Left kidney (tissue), 8 donors: ENCODE data around the gene PCBD2. TPM values are rescaled to one million over a fixed set of nuclear protein-coding genes. Genes with fewer than 3 reads are reported as not detected.
"Not testable (repeated sequence)": the region's sequence is repeated elsewhere in the genome, so short reads cannot be mapped to it uniquely, and the experiment has no call there.

ENCODE experiments used
- DNase-seq: peaks from one replicate; pipeline ENCODE4 v3.0.0-alpha.2; 2013
- long read RNA-seq, 8 donors: transcript quantifications; one replicate each; lab custom pipeline, GENCODE V29; 2026
- polyA plus RNA-seq: library from polyadenylated mRNA; unstranded; fragments of 120-200 nt; gene quantifications from one replicate; pipeline ENCODE4 v1.2.1, GENCODE V29; 2013; ENCODE audit not compliant: insufficient read length

Gene PCBD2
- 17.1 TPM for polyA plus RNA-seq
- long read RNA-seq, donor 1, partial matches to known transcripts, result 0 of 2 reads
- long read RNA-seq, donor 1, other reads (novel, unspliced or antisense), result 0 of 2 reads
- long read RNA-seq, donor 2, transcript PCBD2-201 (4 exons, 1,223 nt), result major isoform, 5 of 5 reads
- long read RNA-seq, donor 2, partial matches to known transcripts, result 0 of 5 reads
- long read RNA-seq, donor 2, other reads (novel, unspliced or antisense), result 0 of 5 reads
- long read RNA-seq, donor 3, partial matches to known transcripts, result 5 of 7 reads
- long read RNA-seq, donor 3, other reads (novel, unspliced or antisense), result 0 of 7 reads
- long read RNA-seq, donor 4, result 0 reads
- long read RNA-seq, donor 5, transcript PCBD2-201 (4 exons, 1,223 nt), result major isoform, 6 of 6 reads
- long read RNA-seq, donor 5, partial matches to known transcripts, result 0 of 6 reads
- long read RNA-seq, donor 5, other reads (novel, unspliced or antisense), result 0 of 6 reads
- long read RNA-seq, donor 6, result 0 reads
- long read RNA-seq, donor 7, transcript PCBD2-201 (4 exons, 1,223 nt), result major isoform, 6 of 6 reads
- long read RNA-seq, donor 7, partial matches to known transcripts, result 0 of 6 reads
- long read RNA-seq, donor 7, other reads (novel, unspliced or antisense), result 0 of 6 reads
- long read RNA-seq, donor 8, result 0 reads

GRCh38 chr5:134904610-134905245 lies at the start of gene PCBD2:
Gene PCBD2 (plus strand): TSS chr5:134905131. CDS start chr5:134905140, 9 bp downstream.
- DNase-seq, result peak; percentile 90

GRCh38 chr5:134856465-134856864 lies 48.5 kb upstream of the PCBD2 start:
- DNase-seq, result not testable (repeated sequence)

- no peak for DNase-seq
Measured at GRCh38 chr5:134857401-134857800, 47.5 kb upstream of the PCBD2 start.

GRCh38 chr5:134864707-134865106 lies 40.2 kb upstream of the PCBD2 start:
- DNase-seq, result no peak

- DNase-seq, result no peak
Measured at GRCh38 chr5:134873494-134873893, 31.4 kb upstream of the PCBD2 start.

- peak; percentile 89 for DNase-seq
Measured at GRCh38 chr5:134873987-134874830, 30.7 kb upstream of the PCBD2 start, which contains the start of gene TXNDC15. Gene TXNDC15 (plus strand): TSS chr5:134874371. CDS start chr5:134874428, 57 bp downstream.

- DNase-seq, result peak; percentile 44
Measured at GRCh38 chr5:134874831-134875655, 29.9 kb upstream of the PCBD2 start.

GRCh38 chr5:134877159-134877558 lies 27.8 kb upstream of the PCBD2 start:
- no peak for DNase-seq

DNA sequence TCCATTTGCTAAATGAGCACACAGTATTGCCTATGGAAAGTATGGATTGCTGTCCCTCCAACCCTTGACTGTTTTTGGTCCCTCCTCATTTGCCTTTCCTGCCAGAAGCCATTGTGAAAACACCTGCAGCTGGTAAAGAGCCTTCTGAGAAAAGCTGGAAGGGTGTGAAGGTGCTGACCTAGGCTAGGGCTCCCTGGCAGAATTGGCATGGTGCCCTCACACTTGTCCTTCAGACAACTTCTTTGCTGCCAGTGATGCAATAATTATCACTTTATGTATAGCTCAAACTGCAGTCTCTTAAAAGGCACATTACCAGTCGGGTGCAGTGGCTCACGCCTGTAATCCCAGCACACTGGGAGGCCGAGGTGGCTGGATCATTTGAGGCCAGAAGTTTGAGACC lies 26.5 kb upstream of the PCBD2 start:
- DNase-seq, result no peak

DNA sequence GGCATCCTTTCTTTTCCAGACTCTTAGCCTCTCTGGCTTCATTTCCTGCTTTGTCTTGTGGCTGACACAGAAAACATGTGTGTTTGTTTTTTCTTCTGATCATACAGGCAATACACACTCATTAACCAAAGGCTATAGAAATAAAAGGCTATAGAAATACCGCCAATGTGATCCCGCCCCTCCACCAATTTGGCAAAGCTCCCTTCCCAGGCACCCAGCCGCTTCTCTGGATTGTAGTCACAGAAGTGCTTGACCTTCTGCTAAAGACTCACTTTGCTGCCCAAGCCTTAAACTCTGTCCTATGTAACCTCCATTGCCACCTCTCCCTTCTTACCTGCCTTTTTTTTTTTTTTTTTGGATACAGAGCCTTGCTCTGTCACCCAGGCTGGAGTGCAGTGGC lies 25.5 kb upstream of the PCBD2 start:
- DNase-seq, result no peak

- not testable (repeated sequence) for DNase-seq
Measured at GRCh38 chr5:134880937-134881336, 24.0 kb upstream of the PCBD2 start.

DNA sequence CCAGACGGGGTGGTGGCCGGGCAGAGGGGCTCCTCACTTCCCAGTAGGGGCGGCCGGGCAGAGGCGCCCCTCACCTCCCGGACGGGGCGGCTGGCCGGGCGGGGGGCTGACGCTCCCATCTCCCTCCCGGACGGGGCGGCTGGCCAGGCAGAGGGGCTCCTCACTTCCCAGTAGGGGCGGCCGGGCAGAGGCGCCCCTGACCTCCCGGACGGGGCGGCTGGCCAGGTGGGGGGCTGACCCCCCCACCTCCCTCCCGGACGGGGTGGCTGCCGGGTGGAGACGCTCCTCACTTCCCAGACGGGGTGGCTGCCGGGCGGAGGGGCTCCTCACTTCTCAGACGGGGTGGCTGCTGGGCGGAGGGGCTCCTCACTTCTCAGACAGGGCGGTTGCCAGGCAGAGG lies 23.2 kb upstream of the PCBD2 start:
- DNase-seq, result not testable (repeated sequence)

DNA sequence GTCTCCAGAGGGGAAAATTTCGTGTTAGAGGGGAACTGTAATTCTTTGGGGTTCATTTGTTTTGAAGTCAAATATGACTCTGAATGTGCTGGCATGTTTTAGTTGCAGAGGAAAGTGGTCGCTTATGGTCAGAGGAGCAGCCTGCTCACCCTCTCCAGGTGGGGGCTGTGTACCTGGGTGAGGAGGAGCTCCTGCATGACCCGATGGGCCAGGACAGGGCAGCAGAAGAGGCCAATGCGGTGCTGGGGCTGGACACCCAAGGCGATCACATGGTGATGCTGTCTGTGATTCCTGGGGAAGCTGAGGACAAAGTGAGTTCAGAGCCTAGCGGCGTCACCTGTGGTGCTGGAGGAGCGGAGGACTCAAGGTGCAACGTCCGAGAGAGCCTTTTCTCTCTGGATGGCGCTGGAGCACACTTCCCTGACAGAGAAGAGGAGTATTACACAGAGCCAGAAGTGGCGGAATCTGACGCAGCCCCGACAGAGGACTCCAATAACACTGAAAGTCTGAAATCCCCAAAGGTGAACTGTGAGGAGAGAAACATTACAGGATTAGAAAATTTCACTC lies 17.3 kb upstream of the PCBD2 start:
- no peak for DNase-seq

DNA sequence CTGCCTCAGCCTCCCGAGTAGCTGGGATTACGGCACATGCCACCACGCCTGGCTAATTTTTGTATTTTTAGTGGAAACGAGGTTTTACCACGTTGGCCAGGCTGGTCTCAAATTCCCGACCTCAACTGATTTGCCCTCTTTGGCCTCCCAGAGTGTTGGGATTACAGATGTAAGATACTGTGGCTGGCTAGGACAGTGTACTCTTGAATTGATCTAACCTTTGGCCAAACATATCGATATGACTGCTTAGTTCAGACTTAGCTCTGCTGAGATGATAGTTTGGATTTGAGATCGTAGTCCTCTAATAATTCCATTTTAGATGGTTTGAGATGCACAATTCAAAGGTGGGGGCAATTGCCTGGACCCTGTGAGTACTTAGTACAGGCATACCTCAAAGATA lies 15.6 kb upstream of the PCBD2 start:
- no peak for DNase-seq

- DNase-seq, result no peak
Measured at GRCh38 chr5:134891473-134891872, 13.5 kb upstream of the PCBD2 start.

GRCh38 chr5:134892282-134892681 lies 12.6 kb upstream of the PCBD2 start:
- no peak for DNase-seq

GRCh38 chr5:134892926-134893325 lies 12.0 kb upstream of the PCBD2 start:
- no peak for DNase-seq

DNA sequence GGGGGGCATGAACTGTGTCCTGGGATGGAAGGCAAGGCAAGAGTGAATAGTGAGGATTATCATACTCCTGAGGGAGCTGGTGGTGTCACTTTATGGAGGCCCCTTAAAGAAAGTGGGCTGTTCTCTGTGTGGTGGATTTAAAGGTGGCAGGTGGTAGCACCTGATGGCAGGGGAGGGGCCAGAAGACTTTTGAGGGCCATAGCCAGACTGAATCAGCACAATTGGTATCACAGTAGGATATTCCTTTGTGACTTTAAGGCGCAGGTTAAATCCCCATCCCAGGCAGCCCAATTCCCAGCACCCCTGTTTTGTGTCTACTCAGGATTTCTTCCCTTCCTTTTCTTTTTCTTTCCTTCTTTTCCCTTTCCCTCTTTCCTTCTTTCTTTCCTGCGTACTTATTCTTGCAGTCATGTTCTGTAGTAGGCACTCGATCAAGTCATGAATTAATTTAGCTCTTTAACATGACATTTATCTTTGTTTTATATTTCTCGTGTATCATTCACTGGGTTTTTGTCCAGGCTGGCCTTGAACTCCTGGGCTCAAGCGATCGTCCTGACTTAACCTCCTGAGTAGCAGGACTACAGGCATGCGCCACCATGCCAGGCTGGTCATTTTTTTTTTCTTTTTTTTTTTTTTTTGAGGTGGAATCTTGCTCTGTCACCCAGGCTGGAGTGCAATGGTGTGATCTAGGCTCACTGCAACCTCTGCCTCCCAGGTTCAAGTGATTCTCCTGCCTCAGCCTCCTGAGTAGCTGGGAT lies 11.0 kb upstream of the PCBD2 start:
- no peak for DNase-seq

DNA sequence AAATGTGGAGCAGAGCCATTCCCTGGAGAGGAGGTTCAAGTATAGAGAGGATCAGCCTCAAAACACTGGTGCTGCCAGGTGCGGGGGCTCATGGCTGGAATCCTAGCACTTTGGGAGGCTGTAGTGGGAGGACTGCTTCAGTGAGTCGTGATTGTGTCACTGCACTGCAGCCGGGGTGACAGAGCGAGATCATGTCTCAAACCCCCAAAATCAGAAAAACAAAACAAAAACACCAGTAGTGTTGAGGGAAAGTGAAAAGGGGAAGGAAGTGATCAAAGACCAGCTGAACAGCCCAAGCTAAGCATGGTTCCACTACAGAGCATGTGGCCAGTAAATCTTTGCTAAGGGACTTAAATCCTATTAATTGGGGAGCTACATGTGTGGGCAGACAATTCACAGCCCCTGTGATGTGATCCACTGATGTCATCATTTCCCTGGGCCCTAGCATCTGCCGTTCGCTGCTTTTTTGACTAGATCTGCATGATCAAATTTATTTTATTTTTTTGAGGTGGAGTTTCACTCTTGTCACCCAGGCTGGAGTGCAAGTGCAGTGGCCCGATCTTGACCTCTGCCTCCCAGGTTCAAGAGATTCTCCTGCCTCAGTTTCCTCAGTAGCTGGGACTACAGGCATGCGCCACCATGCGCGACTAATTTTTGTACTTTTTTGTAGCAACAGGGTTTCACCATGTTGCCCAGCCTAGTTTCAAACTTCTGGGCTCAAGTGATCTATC lies 2.7 kb upstream of the PCBD2 start:
- DNase-seq, result no peak
